Liver (tissue), 9 donors: ENCODE measurements around the gene CLCN4. TPM values are rescaled to one million over a fixed set of nuclear protein-coding genes. Genes with fewer than 3 reads are reported as not detected.

Source experiments
- DNase-seq: peaks from one replicate; pipeline ENCODE4 v3.0.0-alpha.2; 2017; ENCODE audit warnings: low spot score
- H3K27ac ChIP-seq, 2 donors: one replicate each; pipeline ENCODE4 v1.7.0; 2013; ENCODE audit warnings: inconsistent platforms in 2 of 2, low read length in 2 of 2, control low read depth in 1 of 2, low read depth in 1 of 2, mild to moderate bottlenecking in 1 of 2
- H3K27me3 ChIP-seq, 4 donors: one replicate each; pipeline versions ENCODE4 v1.6.1 to v1.7.0; 2013; ENCODE audit warnings: low read length in 3 of 4, inconsistent platforms in 1 of 4, mild to moderate bottlenecking in 1 of 4, moderate library complexity in 1 of 4; ENCODE audit not compliant: control insufficient read depth in 4 of 4, insufficient read depth in 4 of 4
- H3K36me3 ChIP-seq, 4 donors: one replicate each; pipeline versions ENCODE4 v1.6.1 to v1.7.0; 2013; ENCODE audit warnings: low read length in 3 of 4, mild to moderate bottlenecking in 3 of 4, low read depth in 1 of 4, moderate library complexity in 1 of 4; ENCODE audit not compliant: control insufficient read depth in 4 of 4, insufficient read depth in 3 of 4
- H3K4me1 ChIP-seq, 4 donors: one replicate each; pipeline versions ENCODE4 v1.6.1 to v1.7.0; 2013; ENCODE audit warnings: low read length in 3 of 4, mild to moderate bottlenecking in 3 of 4, moderate library complexity in 1 of 4; ENCODE audit not compliant: control insufficient read depth in 4 of 4, insufficient read depth in 4 of 4
- H3K4me3 ChIP-seq, 3 donors: one replicate each; pipeline versions ENCODE4 v1.6.1 to v1.7.0; 2013; ENCODE audit warnings: low read length in 3 of 3, control low read depth in 1 of 3, low read depth in 1 of 3, mild to moderate bottlenecking in 1 of 3
- H3K9ac ChIP-seq, 2 donors: one replicate each; pipeline ENCODE4 v1.7.0; 2013; ENCODE audit warnings: low read length in 2 of 2, mild to moderate bottlenecking in 2 of 2, moderate library complexity in 2 of 2, control low read depth in 1 of 2, low read depth in 1 of 2
- H3K9me3 ChIP-seq, 4 donors: one replicate each; pipeline versions ENCODE4 v1.6.1 to v1.7.0; 2013; ENCODE audit warnings: low read length in 3 of 4; ENCODE audit not compliant: control insufficient read depth in 4 of 4
- CTCF ChIP-seq: fragments of 150-350 bp; IDR thresholded peaks from 2 replicates; pipeline ENCODE4 v1.5.1; 2017; ENCODE audit warnings: improper control_type of control experiment, low read depth, low read length; ENCODE audit not compliant: missing input control
- EGR1 ChIP-seq, 2 donors: IDR thresholded peaks; 2 replicates each; pipeline ENCODE4 v1.6.1; 2016 to 2018; ENCODE audit warnings: antibody characterized with exemption in 2 of 2, low read depth in 2 of 2
- FOXA1 ChIP-seq: IDR thresholded peaks from 2 replicates; pipeline ENCODE4 v1.6.1; 2016; ENCODE audit warnings: antibody characterized with exemption
- FOXA2 ChIP-seq: IDR thresholded peaks from 2 replicates; pipeline ENCODE4 v1.6.1; 2016; ENCODE audit warnings: antibody characterized with exemption
- GABPA ChIP-seq, 2 donors: IDR thresholded peaks in 1 of 2; conservative IDR thresholded peaks in 1 of 2; 2 replicates each; pipeline ENCODE4 v1.6.1; 2016; ENCODE audit warnings: antibody characterized with exemption in 2 of 2, mild to moderate bottlenecking in 1 of 2, moderate library complexity in 1 of 2
- HNF4A ChIP-seq, 2 donors: conservative IDR thresholded peaks; 2 replicates each; pipeline ENCODE4 v1.6.1; 2016; ENCODE audit warnings: antibody characterized with exemption in 2 of 2, mild to moderate bottlenecking in 2 of 2
- HNF4G ChIP-seq: IDR thresholded peaks from 2 replicates; pipeline ENCODE4 v1.6.1; 2016; ENCODE audit warnings: antibody characterized with exemption
- JUND ChIP-seq, 2 donors: IDR thresholded peaks; 2 replicates each; pipeline ENCODE4 v1.6.1; 2016; ENCODE audit warnings: antibody characterized with exemption in 2 of 2
- MAX ChIP-seq: IDR thresholded peaks from 2 replicates; pipeline ENCODE4 v1.6.1; 2016; ENCODE audit warnings: antibody characterized with exemption
- NR2F2 ChIP-seq: IDR thresholded peaks from 2 replicates; pipeline ENCODE4 v1.6.1; 2016; ENCODE audit warnings: antibody characterized with exemption
- RAD21 ChIP-seq, 2 donors: IDR thresholded peaks; 2 replicates each; pipeline ENCODE4 v1.6.1; 2016; ENCODE audit warnings: antibody characterized with exemption in 2 of 2, mild to moderate bottlenecking in 2 of 2
- REST ChIP-seq: IDR thresholded peaks from 2 replicates; pipeline ENCODE4 v1.6.1; 2016; ENCODE audit warnings: antibody characterized with exemption, mild to moderate bottlenecking
- RXRA ChIP-seq, 2 donors: IDR thresholded peaks; 2 replicates each; pipeline ENCODE4 v1.6.1; 2017 to 2018; ENCODE audit warnings: antibody characterized with exemption in 2 of 2, mild to moderate bottlenecking in 1 of 2
- SP1 ChIP-seq: IDR thresholded peaks from 2 replicates; pipeline ENCODE4 v1.6.1; 2018; ENCODE audit warnings: antibody characterized with exemption, mild to moderate bottlenecking
- TAF1 ChIP-seq: conservative IDR thresholded peaks from 2 replicates; pipeline ENCODE4 v1.6.1; 2016; ENCODE audit warnings: antibody characterized with exemption, mild to moderate bottlenecking
- YY1 ChIP-seq: IDR thresholded peaks from 2 replicates; pipeline ENCODE4 v1.6.1; 2016; ENCODE audit warnings: antibody characterized with exemption, mild to moderate bottlenecking
- ZBTB33 ChIP-seq: IDR thresholded peaks from 2 replicates; pipeline ENCODE4 v1.6.1; 2016; ENCODE audit warnings: antibody characterized with exemption
- WGBS: extraction: QIAGEN DNeasy Blood & Tissue Kit; methylation state at CpG from one replicate; pipeline ENCODE4 v1.1.7; 2013; 5-methylcytosine and 5-hydroxymethylcytosine counted together
- polyA plus RNA-seq, 2 donors: library from polyadenylated mRNA; stranded (reverse) in 1 of 2; unstranded in 1 of 2; fragments of 200-250 nt in 1 of 2; fragments of >200 nt in 1 of 2; fragmentation: Nextera tagmentation in 1 of 2; extraction: Ambion mirVana in 1 of 2; gene quantifications; one replicate each; pipeline versions ENCODE4 v1.2.1 to v1.2.3, GENCODE V29; 2013 to 2015
- total RNA-seq, 2 donors: library from RNA; depleted of rRNA; stranded (reverse); fragments of >200 nt; gene quantifications; one replicate each; pipeline ENCODE4 v1.2.3, GENCODE V29; 2014
- TF ChIP-seq, protein P1 (sequence below): IDR thresholded peaks from 2 replicates; pipeline ENCODE4 v1.6.1; 2016; ENCODE audit warnings: antibody characterized with exemption
- donor health status: healthy.
- donor health status: healthy.
- donor health status: healthy.
- donor health status: healthy.
- donor health status: healthy.

CLCN4 gene
- total and polyA plus RNA-seq, 4 donors: 1.5 to 10.9 (median 4.0) TPM

DNA sequence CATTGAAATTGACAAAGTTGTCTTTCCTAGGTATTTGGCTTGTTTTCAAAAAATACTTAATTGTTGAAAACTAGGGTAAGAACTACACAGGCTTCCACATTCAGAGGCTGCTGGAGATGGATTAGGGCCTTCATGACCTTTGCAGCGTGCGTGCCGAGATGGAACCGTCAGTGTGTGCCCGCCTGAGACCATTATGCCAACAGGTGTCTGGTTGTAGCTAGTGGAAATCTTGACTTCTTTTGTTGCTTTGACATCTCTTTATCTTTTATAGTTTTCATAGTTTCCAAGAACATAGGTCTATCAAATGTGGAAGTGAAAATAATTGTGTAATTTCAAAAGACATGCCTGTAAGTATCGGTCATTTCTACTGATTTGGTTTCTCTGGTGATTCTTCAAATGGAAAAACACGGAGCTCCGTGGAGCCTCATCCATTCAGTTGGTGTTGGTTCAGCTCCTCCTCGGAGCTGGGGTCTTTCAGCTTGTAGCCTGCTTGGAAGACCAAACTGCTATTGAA is 38.9 kb upstream of the CLCN4 start:
- H3K4me3 ChIP-seq: no peak overlapping the region
- H3K27me3 ChIP-seq: no peaks in the 10 kb centered on the region
- peaks cover 0 to 1% (median 0%) of the 10 kb centered on the region in 4 donors for H3K36me3 ChIP-seq
- no peak for DNase-seq
- H3K27ac ChIP-seq: no peak overlapping the region
- H3K9ac ChIP-seq: no peak overlapping the region
- TF ChIP-seq FOXA1 (no peak), RXRA (IDR thresholded peaks at IDR 0.05) (no peak), SP1 (no peak), CTCF (no peak), REST (no peak), TAF1 (no peak), YY1 (no peak), HNF4G (no peak), ZBTB33 (no peak), JUND (IDR thresholded peaks at IDR 0.05) (no peak), NR2F2 (no peak), FOXA2 (no peak), GABPA (IDR thresholded peaks at IDR 0.05 in 1 of 2, conservative IDR thresholded peaks at IDR 0.05 in 1 of 2) (no peak), HNF4A (conservative IDR thresholded peaks at IDR 0.05) (no peak), RAD21 (IDR thresholded peaks at IDR 0.05) (no peak), MAX (no peak), EGR1 (IDR thresholded peaks at IDR 0.05; ENCODE audit: low read depth in 2 of 2) (no peak)
- TF ChIP-seq, protein P1, sequence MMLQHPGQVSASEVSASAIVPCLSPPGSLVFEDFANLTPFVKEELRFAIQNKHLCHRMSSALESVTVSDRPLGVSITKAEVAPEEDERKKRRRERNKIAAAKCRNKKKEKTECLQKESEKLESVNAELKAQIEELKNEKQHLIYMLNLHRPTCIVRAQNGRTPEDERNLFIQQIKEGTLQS: no peak
- peaks cover 0 to 2% (median 0%) of the 10 kb centered on the region in 4 donors for H3K4me1 ChIP-seq
- WGBS: 92% methylated on average over 9 of the region's 9 CpGs
- H3K9me3 ChIP-seq: no peaks in the 10 kb centered on the region
